Liver (tissue), 9 donors: ENCODE results near the gene KRTAP5-1. TPM values are rescaled to one million over a fixed set of nuclear protein-coding genes. Genes with fewer than 3 reads are reported as not detected.

Experiments
- DNase-seq: peaks from one replicate; pipeline ENCODE4 v3.0.0-alpha.2; 2017; ENCODE audit warnings: low spot score
- H3K27ac ChIP-seq, 2 donors: one replicate each; pipeline ENCODE4 v1.7.0; 2013; ENCODE audit warnings: inconsistent platforms in 2 of 2, low read length in 2 of 2, control low read depth in 1 of 2, low read depth in 1 of 2, mild to moderate bottlenecking in 1 of 2
- H3K27me3 ChIP-seq, 4 donors: one replicate each; pipeline versions ENCODE4 v1.6.1 to v1.7.0; 2013; ENCODE audit warnings: low read length in 3 of 4, inconsistent platforms in 1 of 4, mild to moderate bottlenecking in 1 of 4, moderate library complexity in 1 of 4; ENCODE audit not compliant: control insufficient read depth in 4 of 4, insufficient read depth in 4 of 4
- H3K36me3 ChIP-seq, 4 donors: one replicate each; pipeline versions ENCODE4 v1.6.1 to v1.7.0; 2013; ENCODE audit warnings: low read length in 3 of 4, mild to moderate bottlenecking in 3 of 4, low read depth in 1 of 4, moderate library complexity in 1 of 4; ENCODE audit not compliant: control insufficient read depth in 4 of 4, insufficient read depth in 3 of 4
- H3K4me1 ChIP-seq, 4 donors: one replicate each; pipeline versions ENCODE4 v1.6.1 to v1.7.0; 2013; ENCODE audit warnings: low read length in 3 of 4, mild to moderate bottlenecking in 3 of 4, moderate library complexity in 1 of 4; ENCODE audit not compliant: control insufficient read depth in 4 of 4, insufficient read depth in 4 of 4
- H3K4me3 ChIP-seq, 3 donors: one replicate each; pipeline versions ENCODE4 v1.6.1 to v1.7.0; 2013; ENCODE audit warnings: low read length in 3 of 3, control low read depth in 1 of 3, low read depth in 1 of 3, mild to moderate bottlenecking in 1 of 3
- H3K9ac ChIP-seq, 2 donors: one replicate each; pipeline ENCODE4 v1.7.0; 2013; ENCODE audit warnings: low read length in 2 of 2, mild to moderate bottlenecking in 2 of 2, moderate library complexity in 2 of 2, control low read depth in 1 of 2, low read depth in 1 of 2
- H3K9me3 ChIP-seq, 4 donors: one replicate each; pipeline versions ENCODE4 v1.6.1 to v1.7.0; 2013; ENCODE audit warnings: low read length in 3 of 4; ENCODE audit not compliant: control insufficient read depth in 4 of 4
- ATF3 ChIP-seq: IDR thresholded peaks from 2 replicates; pipeline ENCODE4 v1.6.1; 2016; ENCODE audit warnings: antibody characterized with exemption
- EGR1 ChIP-seq, 2 donors: IDR thresholded peaks; 2 replicates each; pipeline ENCODE4 v1.6.1; 2016 to 2018; ENCODE audit warnings: antibody characterized with exemption in 2 of 2, low read depth in 2 of 2
- FOXA1 ChIP-seq: IDR thresholded peaks from 2 replicates; pipeline ENCODE4 v1.6.1; 2016; ENCODE audit warnings: antibody characterized with exemption
- FOXA2 ChIP-seq: IDR thresholded peaks from 2 replicates; pipeline ENCODE4 v1.6.1; 2016; ENCODE audit warnings: antibody characterized with exemption
- GABPA ChIP-seq, 2 donors: IDR thresholded peaks in 1 of 2; conservative IDR thresholded peaks in 1 of 2; 2 replicates each; pipeline ENCODE4 v1.6.1; 2016; ENCODE audit warnings: antibody characterized with exemption in 2 of 2, mild to moderate bottlenecking in 1 of 2, moderate library complexity in 1 of 2
- HNF4G ChIP-seq: IDR thresholded peaks from 2 replicates; pipeline ENCODE4 v1.6.1; 2016; ENCODE audit warnings: antibody characterized with exemption
- JUND ChIP-seq, 2 donors: IDR thresholded peaks; 2 replicates each; pipeline ENCODE4 v1.6.1; 2016; ENCODE audit warnings: antibody characterized with exemption in 2 of 2
- MAX ChIP-seq: IDR thresholded peaks from 2 replicates; pipeline ENCODE4 v1.6.1; 2016; ENCODE audit warnings: antibody characterized with exemption
- NR2F2 ChIP-seq: IDR thresholded peaks from 2 replicates; pipeline ENCODE4 v1.6.1; 2016; ENCODE audit warnings: antibody characterized with exemption
- RAD21 ChIP-seq, 2 donors: IDR thresholded peaks; 2 replicates each; pipeline ENCODE4 v1.6.1; 2016; ENCODE audit warnings: antibody characterized with exemption in 2 of 2, mild to moderate bottlenecking in 2 of 2
- REST ChIP-seq: IDR thresholded peaks from 2 replicates; pipeline ENCODE4 v1.6.1; 2016; ENCODE audit warnings: antibody characterized with exemption, mild to moderate bottlenecking
- RXRA ChIP-seq, 2 donors: IDR thresholded peaks; 2 replicates each; pipeline ENCODE4 v1.6.1; 2017 to 2018; ENCODE audit warnings: antibody characterized with exemption in 2 of 2, mild to moderate bottlenecking in 1 of 2
- SP1 ChIP-seq: IDR thresholded peaks from 2 replicates; pipeline ENCODE4 v1.6.1; 2018; ENCODE audit warnings: antibody characterized with exemption, mild to moderate bottlenecking
- TAF1 ChIP-seq: conservative IDR thresholded peaks from 2 replicates; pipeline ENCODE4 v1.6.1; 2016; ENCODE audit warnings: antibody characterized with exemption, mild to moderate bottlenecking
- YY1 ChIP-seq: IDR thresholded peaks from 2 replicates; pipeline ENCODE4 v1.6.1; 2016; ENCODE audit warnings: antibody characterized with exemption, mild to moderate bottlenecking
- ZBTB33 ChIP-seq: IDR thresholded peaks from 2 replicates; pipeline ENCODE4 v1.6.1; 2016; ENCODE audit warnings: antibody characterized with exemption
- WGBS: extraction: QIAGEN DNeasy Blood & Tissue Kit; methylation state at CpG from one replicate; pipeline ENCODE4 v1.1.7; 2013; 5-methylcytosine and 5-hydroxymethylcytosine counted together
- polyA plus RNA-seq, 2 donors: library from polyadenylated mRNA; stranded (reverse) in 1 of 2; unstranded in 1 of 2; fragments of 200-250 nt in 1 of 2; fragments of >200 nt in 1 of 2; fragmentation: Nextera tagmentation in 1 of 2; extraction: Ambion mirVana in 1 of 2; gene quantifications; one replicate each; pipeline versions ENCODE4 v1.2.1 to v1.2.3, GENCODE V29; 2013 to 2015
- total RNA-seq, 2 donors: library from RNA; depleted of rRNA; stranded (reverse); fragments of >200 nt; gene quantifications; one replicate each; pipeline ENCODE4 v1.2.3, GENCODE V29; 2014
- donor health status: healthy.
- donor health status: healthy.
- donor health status: healthy.
- donor health status: healthy.
- donor health status: healthy.

The KRTAP5-1 gene
- total and polyA plus RNA-seq, 4 donors: not detected

GRCh38 chr11:1555713-1556153 is 29.4 kb downstream of the KRTAP5-1 start:
- Histone ChIP-seq H3K9me3 (no peaks in the 10 kb centered on the region), H3K36me3 (no peaks in the 10 kb centered on the region), H3K27ac (no peak overlapping the region), H3K27me3 (no peaks in the 10 kb centered on the region), H3K4me1 (peaks cover 3 to 21% (median 13%) of the 10 kb centered on the region in 4 donors), H3K4me3 (no peak overlapping the region), H3K9ac (no peak overlapping the region)
- no peak for TF ChIP-seq HNF4G
- no peak for TF ChIP-seq RAD21 (IDR thresholded peaks at IDR 0.05)
- no peak for TF ChIP-seq NR2F2
- no peak for TF ChIP-seq TAF1
- no peak for TF ChIP-seq ZBTB33
- no peak for TF ChIP-seq ATF3
- no peak for TF ChIP-seq REST
- TF ChIP-seq RXRA (IDR thresholded peaks at IDR 0.05): no peak
- TF ChIP-seq JUND (IDR thresholded peaks at IDR 0.05): no peak
- no peak for TF ChIP-seq FOXA1
- TF ChIP-seq MAX: no peak
- TF ChIP-seq FOXA2: no peak
- WGBS: 79% methylated on average over 9 of the region's 9 CpGs
- no peak for DNase-seq

- no peak for DNase-seq
- H3K9ac ChIP-seq: no peak overlapping the region
- H3K4me1 ChIP-seq: peaks cover 3 to 18% (median 13%) of the 10 kb centered on the region in 4 donors
- no peaks in the 10 kb centered on the region for H3K27me3 ChIP-seq
- no peak for TF ChIP-seq ZBTB33
- no peak for TF ChIP-seq TAF1
- TF ChIP-seq JUND (IDR thresholded peaks at IDR 0.05): no peak
- TF ChIP-seq ATF3: no peak
- TF ChIP-seq EGR1 (IDR thresholded peaks at IDR 0.05; ENCODE audit: low read depth in 2 of 2): no peak
- TF ChIP-seq RXRA (IDR thresholded peaks at IDR 0.05): no peak
- no peak for TF ChIP-seq REST
- no peak for TF ChIP-seq FOXA1
- TF ChIP-seq HNF4G: no peak
- TF ChIP-seq NR2F2: no peak
- TF ChIP-seq YY1: no peak
- TF ChIP-seq GABPA (IDR thresholded peaks at IDR 0.05 in 1 of 2, conservative IDR thresholded peaks at IDR 0.05 in 1 of 2): no peak
- TF ChIP-seq SP1: no peak
- H3K36me3 ChIP-seq: no peaks in the 10 kb centered on the region
- no peaks in the 10 kb centered on the region for H3K9me3 ChIP-seq
- H3K4me3 ChIP-seq: no peak overlapping the region
- 76% methylated on average over 13 of the region's 13 CpGs for WGBS
- no peak overlapping the region for H3K27ac ChIP-seq
Measured at GRCh38 chr11:1554981-1555712, 29.9 kb downstream of the KRTAP5-1 start.
